Measurements from ENCODE around the gene AHSG.

AHSG gene

GRCh38 chr3:186616299-186616617, 3.4 kb downstream of the AHSG start:
- DNase-seq (ENCODE audit: low read depth), result no peak
- H3K4me3 ChIP-seq (ENCODE audit: low read length), result no peak overlapping the region
- TF ChIP-seq CTCF (IDR thresholded peaks at IDR 0.05; ENCODE audit: insufficient read depth, low read depth, low read length, missing control alignments), result no peak

- DNase-seq (ENCODE audit: low read depth), result peak; percentile 100
- peak overlapping the region; percentile 40 for H3K4me3 ChIP-seq (ENCODE audit: low read length)
- peak; percentile 94 for TF ChIP-seq CTCF (IDR thresholded peaks at IDR 0.05; ENCODE audit: insufficient read depth, low read depth, low read length, missing control alignments)
Measured at GRCh38 chr3:186617036-186617946, 4.4 kb downstream of the AHSG start.

- no peak overlapping the region for H3K4me3 ChIP-seq (ENCODE audit: low read length)
- DNase-seq (ENCODE audit: low read depth), result no peak
- TF ChIP-seq CTCF (IDR thresholded peaks at IDR 0.05; ENCODE audit: insufficient read depth, low read depth, low read length, missing control alignments), result no peak
Measured at GRCh38 chr3:186618318-186618938, 5.6 kb downstream of the AHSG start.

DNA sequence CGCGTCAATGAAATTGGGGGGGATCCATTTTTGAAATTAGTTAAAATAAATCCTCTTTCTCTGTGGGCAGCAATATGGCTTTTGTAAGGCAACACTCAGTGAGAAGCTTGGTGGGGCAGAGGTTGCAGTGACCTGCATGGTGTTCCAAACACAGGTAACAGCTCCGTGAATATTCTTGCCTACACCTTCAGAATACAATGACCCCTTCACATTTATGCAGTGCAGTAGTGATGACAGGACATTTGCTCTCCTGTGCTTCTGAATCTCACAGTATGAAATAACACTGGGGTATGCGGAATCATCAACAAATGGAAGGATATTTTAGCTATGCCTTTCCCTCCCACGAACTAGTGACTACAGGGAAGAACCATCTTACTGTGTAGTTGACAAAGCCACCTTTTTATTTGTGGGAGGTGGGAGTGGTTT, 6.9 kb downstream of the AHSG start:
- H3K4me3 ChIP-seq (ENCODE audit: low read length), result no peak overlapping the region
- TF ChIP-seq CTCF (IDR thresholded peaks at IDR 0.05; ENCODE audit: insufficient read depth, low read depth, low read length, missing control alignments), result no peak
- DNase-seq (ENCODE audit: low read depth), result no peak

- TF ChIP-seq CTCF (IDR thresholded peaks at IDR 0.05; ENCODE audit: insufficient read depth, low read depth, low read length, missing control alignments), result no peak
- no peak overlapping the region for H3K4me3 ChIP-seq (ENCODE audit: low read length)
- DNase-seq (ENCODE audit: low read depth), result no peak
Measured at GRCh38 chr3:186620213-186621092, 7.6 kb downstream of the AHSG start.

DNA sequence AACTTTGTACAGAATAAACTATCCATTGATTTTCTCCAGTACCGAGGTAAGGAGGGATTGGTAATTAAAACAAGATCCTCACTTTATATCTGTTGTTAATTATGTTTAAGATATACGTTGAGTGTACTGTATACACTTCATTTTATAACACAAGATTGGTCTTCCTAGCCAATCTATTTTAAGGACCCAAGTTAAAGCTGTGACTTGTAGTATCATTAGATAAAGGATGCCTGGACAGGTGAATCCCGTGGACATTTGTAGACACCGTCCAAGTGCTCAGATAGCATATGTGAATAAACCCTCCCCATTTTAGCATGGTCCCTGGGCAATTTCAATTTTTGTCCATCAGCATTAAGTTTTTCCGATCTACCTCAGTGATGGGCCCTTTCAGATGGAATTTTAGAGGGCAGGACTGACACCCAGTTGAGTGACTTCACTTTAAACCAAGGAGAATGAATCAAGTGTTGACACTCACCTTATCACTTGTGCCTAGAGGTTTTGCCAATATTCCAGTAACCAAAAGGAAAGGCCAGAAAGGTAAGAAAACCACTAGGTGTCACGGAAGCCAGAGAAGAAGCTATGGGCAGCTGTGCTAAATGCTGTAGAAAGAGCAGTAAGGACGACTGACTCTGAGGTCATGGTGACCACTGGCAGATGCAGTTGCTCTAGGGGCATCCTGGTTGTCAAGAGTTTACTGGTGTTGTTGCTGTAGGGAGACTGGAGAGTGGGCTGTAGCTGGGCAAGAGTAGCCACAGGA, 9.2 kb downstream of the AHSG start:
- TF ChIP-seq CTCF (IDR thresholded peaks at IDR 0.05; ENCODE audit: insufficient read depth, low read depth, low read length, missing control alignments), result no peak
- no peak for DNase-seq (ENCODE audit: low read depth)
- H3K4me3 ChIP-seq (ENCODE audit: low read length), result no peak overlapping the region

Measured in epithelial cell of esophagus (primary cell).